ENCODE results near the gene SORT1. TPM values are rescaled to one million over a fixed set of nuclear protein-coding genes. Genes with fewer than 3 reads are reported as not detected.

The SORT1 gene
- total and polyA plus RNA-seq, 2 of the 8 experiments (the other 6 are each of a cell fraction or from before 2014, with no cell fraction given): 18.7 to 69.6 TPM

GRCh38 chr1:109322974-109323373 is 74.7 kb downstream of the SORT1 start (continued):
- TF ChIP-seq CHD7 (IDR thresholded peaks at IDR 0.05; ENCODE audit: insufficient replicate concordance, low read length) (no peak), EZH2 (IDR thresholded peaks at IDR 0.05; ENCODE audit: low read depth, low read length, severe bottlenecking) (no peak), RAD21 (IDR thresholded peaks at IDR 0.05 in 1 of 2, conservative IDR thresholded peaks at IDR 0.05 in 1 of 2; ENCODE audit: low read depth in 2 of 2, low read length in 2 of 2) (no peak), BRCA1 (IDR thresholded peaks at IDR 0.05; ENCODE audit: low read depth, low read length) (no peak), HDAC2 (IDR thresholded peaks at IDR 0.05; ENCODE audit: borderline replicate concordance in 1 of 2, low read depth in 2 of 2, low read length in 2 of 2) (no peak)
